Gastrocnemius medialis (tissue), 4 donors: ENCODE measurements around the gene KCNC1. TPM values are rescaled to one million over a fixed set of nuclear protein-coding genes. Genes with fewer than 3 reads are reported as not detected.

Source experiments
- ATAC-seq, 2 donors: fragments of 150-250 bp; one replicate each; pipeline ENCODE4 v1.9.1; 2016
- DNase-seq, 2 donors: peaks; one replicate each; pipeline ENCODE4 v3.0.0-alpha.2; 2019
- H3K27ac ChIP-seq, 4 donors: fragments of 200-600 bp; sonication (generic); 1 replicate in 1 of 4; 2 replicates in 3 of 4; pipeline ENCODE4 v1.5.1; 2016 to 2018; ENCODE audit warnings: mild to moderate bottlenecking in 2 of 4, moderate library complexity in 1 of 4
- H3K27me3 ChIP-seq, 3 donors: fragments of 200-600 bp; sonication (generic) in 2 of 3; 1 replicate in 1 of 3; 2 replicates in 2 of 3; pipeline versions ENCODE4 v1.5.1 to v1.6.0; 2016 to 2019; ENCODE audit warnings: mild to moderate bottlenecking in 1 of 3, moderate library complexity in 1 of 3
- H3K36me3 ChIP-seq, 2 donors: fragments of 200-600 bp; sonication (generic) in 1 of 2; one replicate each; pipeline ENCODE4 v1.5.1; 2017 to 2018
- H3K4me1 ChIP-seq, 2 donors: fragments of 200-600 bp; sonication (generic) in 1 of 2; one replicate each; pipeline ENCODE4 v1.5.1; 2016 to 2017; ENCODE audit warnings: mild to moderate bottlenecking in 2 of 2
- H3K4me3 ChIP-seq, 4 donors: fragments of 200-600 bp; sonication (generic) in 3 of 4; 1 replicate in 1 of 4; 2 replicates in 3 of 4; pipeline ENCODE4 v1.5.1; 2016 to 2019; ENCODE audit warnings: mild to moderate bottlenecking in 2 of 4
- H3K9me3 ChIP-seq, 3 donors: fragments of 200-600 bp; sonication (generic) in 2 of 3; 1 replicate in 1 of 3; 2 replicates in 2 of 3; pipeline ENCODE4 v1.5.1; 2016 to 2019
- CTCF ChIP-seq, 5 experiments: fragments of 450-650 bp in 3 of 5; fragments of 200-600 bp in 2 of 5; sonication (generic) in 2 of 5; IDR thresholded peaks in 4 of 5; conservative IDR thresholded peaks in 1 of 5; 1 replicate in 4 of 5; 2 replicates in 1 of 5; pipeline ENCODE4 v1.5.1; 2016 to 2019; ENCODE audit warnings: antibody characterized with exemption in 5 of 5, mild to moderate bottlenecking in 3 of 5, moderate library complexity in 3 of 5
- POLR2A ChIP-seq, 2 donors: fragments of 450-650 bp; IDR thresholded peaks; one replicate each; pipeline ENCODE4 v1.6.1; 2017; ENCODE audit warnings: antibody characterized with exemption in 2 of 2, mild to moderate bottlenecking in 2 of 2, moderate library complexity in 2 of 2
- in situ Hi-C, 4 donors: fragments of 200-750 bp; cut with MboI; loops; one replicate each; pipeline versions ENCODE4 v1.15.0 to v1.8.0; 2017; ENCODE audit warnings: low sequenced_read_pairs in 4 of 4
- intact Hi-C: fragments of 100-400 bp; cut with DNase I; formaldehyde crosslinking; loops from one replicate; pipeline ENCODE4 v1.15.1; 2023; ENCODE audit warnings: low total_unique reads
- total RNA-seq, 4 donors: library from RNA; depleted of rRNA; stranded (reverse); fragments of >200 nt; gene quantifications; one replicate each; pipeline versions ENCODE4 v1.1.0 to v1.2.3, GENCODE V29; 2016

The KCNC1 gene
- total RNA-seq, 4 donors from 2014 or later, result 0.03 to 0.53 (median 0.15) TPM

- Histone ChIP-seq H3K27me3 (peaks cover 25 to 27% (median 25%) of the 10 kb centered on the region in 3 donors), H3K27ac (no peak overlapping the region), H3K4me1 (peaks cover 9 to 15% of the 10 kb centered on the region in 2 donors), H3K4me3 (no peak overlapping the region), H3K36me3 (no peaks in the 10 kb centered on the region), H3K9me3 (no peaks in the 10 kb centered on the region)
- DNase-seq, result no peak
- no peak for ATAC-seq
- in situ Hi-C loops, result loop anchor here in 1 of 4 donors (10.0 kb wide), 1 partner anchor 249 kb away; no protein-coding TSS in a partner anchor
- peak in 2 of 5 experiments; percentile 10 to 30 for TF ChIP-seq CTCF (IDR thresholded peaks at IDR 0.05 in 4 of 5, conservative IDR thresholded peaks at IDR 0.05 in 1 of 5)
- no peak for TF ChIP-seq POLR2A (IDR thresholded peaks at IDR 0.05)
- intact Hi-C loops, result loop anchor here (2.0 kb wide), 1 partner anchor 17 kb away; no protein-coding TSS in a partner anchor
These were observed 1.4 kb downstream of the KCNC1 start for GRCh38 chr11:17735818-17736578.

DNA sequence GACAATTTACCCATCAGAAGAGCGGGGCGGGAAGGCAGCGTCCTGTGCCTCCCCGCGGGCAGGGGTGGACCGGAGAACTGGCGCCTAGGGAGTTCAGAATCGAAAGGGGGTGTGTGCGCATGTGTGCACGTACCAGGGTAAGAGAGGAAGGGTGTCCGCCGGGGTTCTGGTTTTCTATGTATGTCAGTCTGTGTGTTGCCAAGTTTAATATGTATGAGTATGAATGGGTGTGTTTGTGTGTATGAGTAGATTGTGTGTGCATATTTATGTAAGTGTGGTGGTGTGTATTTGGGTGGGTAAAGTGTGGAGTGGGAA is 2.0 kb downstream of the KCNC1 start:
- ATAC-seq (no peak), DNase-seq (no peak)
- Histone ChIP-seq H3K36me3 (no peaks in the 10 kb centered on the region), H3K27ac (no peak overlapping the region), H3K4me3 (no peak overlapping the region), H3K4me1 (peaks cover 3 to 11% of the 10 kb centered on the region in 2 donors), H3K9me3 (no peaks in the 10 kb centered on the region), H3K27me3 (peaks cover 25 to 27% (median 25%) of the 10 kb centered on the region in 3 donors)
- TF ChIP-seq CTCF (IDR thresholded peaks at IDR 0.05 in 4 of 5, conservative IDR thresholded peaks at IDR 0.05 in 1 of 5) (no peak), POLR2A (IDR thresholded peaks at IDR 0.05) (no peak)
- in situ Hi-C loops (loop anchor here in 1 of 4 donors (10.0 kb wide), 1 partner anchor 248 kb away; no protein-coding TSS in a partner anchor), intact Hi-C loops (no loop called here)

- ATAC-seq (no peak), DNase-seq (no peak)
- in situ Hi-C loops (loop anchor here in 1 of 4 donors (10.0 kb wide), 1 partner anchor 248 kb away; no protein-coding TSS in a partner anchor), intact Hi-C loops (no loop called here)
- Histone ChIP-seq H3K9me3 (no peaks in the 10 kb centered on the region), H3K4me3 (no peak overlapping the region), H3K27me3 (peaks cover 25 to 27% (median 25%) of the 10 kb centered on the region in 3 donors), H3K36me3 (no peaks in the 10 kb centered on the region), H3K27ac (no peak overlapping the region), H3K4me1 (peaks cover 3 to 8% of the 10 kb centered on the region in 2 donors)
- TF ChIP-seq POLR2A (IDR thresholded peaks at IDR 0.05) (no peak), CTCF (IDR thresholded peaks at IDR 0.05 in 4 of 5, conservative IDR thresholded peaks at IDR 0.05 in 1 of 5) (no peak)
These were observed 2.6 kb downstream of the KCNC1 start for GRCh38 chr11:17736930-17737817.

DNA sequence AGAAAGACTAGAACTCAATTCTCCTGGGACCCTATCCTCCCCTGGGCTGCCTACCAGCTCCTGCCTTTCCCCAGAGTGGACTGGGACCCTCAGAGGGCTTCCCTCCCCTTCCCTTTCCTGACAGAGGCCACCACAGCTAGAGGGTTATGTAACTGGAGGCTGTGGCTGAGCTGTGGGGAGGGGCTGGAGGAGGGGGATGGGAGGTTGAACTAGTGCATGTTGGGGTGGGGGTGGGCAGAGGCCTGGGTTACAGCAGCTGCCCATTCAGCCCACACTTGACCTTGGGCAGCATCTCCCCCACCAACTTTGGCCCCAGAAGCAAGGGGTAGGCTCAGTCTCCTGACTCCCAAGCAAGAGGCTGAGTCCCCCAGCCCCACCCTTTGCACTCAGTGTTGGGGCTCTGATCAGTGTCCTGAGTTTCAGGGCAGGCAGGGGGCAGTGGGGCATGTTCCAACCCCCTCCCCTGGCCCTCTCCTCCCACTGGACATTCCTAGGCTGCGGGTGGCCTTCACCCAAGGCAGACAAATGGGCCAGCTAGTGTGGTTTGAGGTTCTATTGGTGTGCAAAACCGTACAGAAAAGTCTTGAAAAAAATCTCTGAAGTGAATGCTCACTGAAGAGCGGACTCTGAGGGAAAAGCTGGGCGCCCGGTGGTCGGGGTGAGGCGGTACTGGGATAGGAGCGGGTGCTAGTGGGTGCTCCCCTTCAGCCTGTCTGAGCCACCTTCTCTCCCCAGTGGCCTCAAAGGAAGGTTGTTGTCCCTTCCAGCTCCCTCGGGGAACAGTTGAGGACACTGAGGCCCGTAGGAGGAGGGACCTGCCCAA is 3.8 kb downstream of the KCNC1 start:
- ATAC-seq, result no peak
- TF ChIP-seq POLR2A (IDR thresholded peaks at IDR 0.05), result no peak
- TF ChIP-seq CTCF (IDR thresholded peaks at IDR 0.05 in 4 of 5, conservative IDR thresholded peaks at IDR 0.05 in 1 of 5), result no peak
- Histone ChIP-seq H3K27ac (no peak overlapping the region), H3K4me3 (no peak overlapping the region), H3K4me1 (peaks cover 3 to 8% of the 10 kb centered on the region in 2 donors), H3K27me3 (peaks cover 25 to 27% (median 25%) of the 10 kb centered on the region in 3 donors), H3K9me3 (no peaks in the 10 kb centered on the region), H3K36me3 (no peaks in the 10 kb centered on the region)
- DNase-seq, result no peak
- in situ Hi-C loops (loop anchor here in 1 of 4 donors (10.0 kb wide), 1 partner anchor 246 kb away; no protein-coding TSS in a partner anchor), intact Hi-C loops (no loop called here)
